Adipose tissue (tissue), 3 donors: ENCODE results near the gene CLCA1. TPM values are rescaled to one million over a fixed set of nuclear protein-coding genes. Genes with fewer than 3 reads are reported as not detected.

Source experiments
- H3K27ac ChIP-seq: one replicate; pipeline ENCODE4 v1.5.1; 2013; ENCODE audit warnings: low read depth, low read length
- WGBS, 3 donors: extraction: QIAGEN DNeasy Blood & Tissue Kit; methylation state at CpG; one replicate each; pipeline ENCODE4 v1.1.7; 2013; 5-methylcytosine and 5-hydroxymethylcytosine counted together
- polyA plus RNA-seq, 3 donors: library from polyadenylated mRNA; stranded (reverse); fragments of 200-250 nt; gene quantifications; one replicate each; pipeline ENCODE4 v1.2.3, GENCODE V29; 2013
- donor health status: healthy with polysubstance abuse.
- donor health status: Bipolar disorder and iron deficiency.
- donor health status: healthy.

Gene CLCA1
- polyA plus RNA-seq, 3 donors: 0.06 to 0.07 TPM; not detected in 1

DNA sequence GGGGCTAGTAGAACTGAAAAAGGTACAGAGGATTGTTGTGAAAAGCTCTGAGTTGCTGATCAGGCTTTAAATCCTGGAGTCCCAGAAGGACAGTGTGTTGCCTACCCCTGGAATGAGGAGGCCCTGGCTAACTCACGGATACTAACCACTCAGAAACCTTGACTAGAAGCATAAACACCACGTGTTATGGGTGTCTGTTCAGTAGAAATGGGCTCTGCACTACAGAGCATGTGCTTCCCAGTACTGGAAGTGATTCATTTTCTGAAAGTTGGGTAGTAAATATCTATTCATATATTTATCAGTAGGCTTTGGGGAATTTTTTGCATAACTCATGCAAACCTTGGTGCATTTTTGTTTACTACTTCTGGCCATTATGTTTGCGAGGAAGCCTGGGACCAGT lies 15.1 kb upstream of the CLCA1 start:
- WGBS, 3 donors: 68 to 91% (median 79%) methylated on average over 3 of the region's 3 CpGs
- H3K27ac ChIP-seq: no peak overlapping the region

DNA sequence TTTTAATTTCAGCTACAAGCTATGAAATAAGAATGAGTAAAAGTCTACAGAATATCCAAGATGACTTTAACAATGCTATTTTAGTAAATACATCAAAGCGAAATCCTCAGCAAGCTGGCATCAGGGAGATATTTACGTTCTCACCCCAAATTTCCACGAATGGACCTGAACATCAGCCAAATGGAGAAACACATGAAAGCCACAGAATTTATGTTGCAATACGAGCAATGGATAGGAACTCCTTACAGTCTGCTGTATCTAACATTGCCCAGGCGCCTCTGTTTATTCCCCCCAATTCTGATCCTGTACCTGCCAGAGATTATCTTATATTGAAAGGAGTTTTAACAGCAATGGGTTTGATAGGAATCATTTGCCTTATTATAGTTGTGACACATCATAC lies 13.7 kb upstream of the CLCA1 start:
- no peak overlapping the region for H3K27ac ChIP-seq
- 59 to 78% (median 70%) methylated on average over 5 of the region's 5 CpGs for WGBS, 3 donors

DNA sequence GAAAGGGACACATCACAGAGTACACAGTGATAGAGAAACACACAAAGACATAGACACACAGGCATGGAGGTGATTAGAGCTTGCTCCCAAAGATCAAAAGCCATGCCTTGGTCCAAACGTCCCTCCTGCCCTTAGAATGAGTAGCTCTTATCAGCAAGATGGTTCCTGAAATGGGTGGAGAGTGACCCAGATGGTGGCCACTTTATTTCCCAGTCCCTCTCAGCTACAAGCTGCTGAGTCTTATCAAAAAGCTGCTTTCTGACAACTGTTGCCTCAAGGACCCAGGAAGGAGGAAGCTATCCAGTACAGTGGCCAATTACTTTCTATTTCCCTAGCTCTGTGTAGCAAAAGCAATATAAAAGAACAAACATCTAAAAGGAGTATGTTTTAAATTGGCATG lies 7.7 kb upstream of the CLCA1 start:
- 15 to 41% (median 31%) methylated on average over 1 of the region's 1 CpG for WGBS, 3 donors
- no peak overlapping the region for H3K27ac ChIP-seq

DNA sequence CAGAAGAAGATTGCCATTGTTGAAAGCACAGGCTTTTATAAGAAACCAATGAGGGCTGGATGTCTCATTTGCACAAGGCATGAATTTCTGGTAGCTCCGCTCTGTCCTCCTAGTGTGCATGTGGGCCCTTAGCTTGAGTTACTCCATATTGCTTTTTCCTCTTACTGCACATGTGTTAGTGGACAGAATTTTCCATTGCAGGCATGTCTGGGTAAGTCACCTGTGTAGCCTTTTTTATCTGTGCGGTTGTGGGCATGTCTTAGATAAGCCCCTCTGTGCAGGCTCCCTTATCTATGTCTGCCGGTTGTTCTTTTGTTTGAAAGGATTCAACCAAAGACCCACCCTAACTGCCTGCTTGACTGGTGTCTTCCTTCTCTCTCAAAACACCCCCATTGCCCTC lies 7.2 kb upstream of the CLCA1 start:
- no peak overlapping the region for H3K27ac ChIP-seq
- WGBS, 3 donors: 68 to 82% (median 82%) methylated on average over 3 of the region's 3 CpGs

DNA sequence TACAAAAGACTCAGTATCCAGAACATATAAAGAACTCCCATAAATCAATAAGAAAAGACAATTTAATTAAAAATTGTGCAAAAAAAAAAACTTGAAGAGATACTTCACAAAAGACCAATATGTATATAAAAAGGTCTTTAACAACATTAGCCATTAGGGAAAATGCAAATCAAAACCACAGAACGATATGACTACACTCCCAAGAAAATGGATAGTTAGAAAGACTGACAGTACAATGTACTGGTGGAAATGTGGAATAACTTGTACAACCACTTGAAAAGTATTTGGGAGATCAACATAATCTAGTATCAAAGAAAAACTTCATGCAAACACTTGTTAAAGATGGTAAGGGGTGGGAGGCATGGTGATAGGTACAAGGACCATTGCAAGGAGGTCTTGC lies 3.9 kb upstream of the CLCA1 start:
- WGBS, 3 donors: 80 to 89% (median 83%) methylated on average over 1 of the region's 1 CpG
- H3K27ac ChIP-seq: no peak overlapping the region

DNA sequence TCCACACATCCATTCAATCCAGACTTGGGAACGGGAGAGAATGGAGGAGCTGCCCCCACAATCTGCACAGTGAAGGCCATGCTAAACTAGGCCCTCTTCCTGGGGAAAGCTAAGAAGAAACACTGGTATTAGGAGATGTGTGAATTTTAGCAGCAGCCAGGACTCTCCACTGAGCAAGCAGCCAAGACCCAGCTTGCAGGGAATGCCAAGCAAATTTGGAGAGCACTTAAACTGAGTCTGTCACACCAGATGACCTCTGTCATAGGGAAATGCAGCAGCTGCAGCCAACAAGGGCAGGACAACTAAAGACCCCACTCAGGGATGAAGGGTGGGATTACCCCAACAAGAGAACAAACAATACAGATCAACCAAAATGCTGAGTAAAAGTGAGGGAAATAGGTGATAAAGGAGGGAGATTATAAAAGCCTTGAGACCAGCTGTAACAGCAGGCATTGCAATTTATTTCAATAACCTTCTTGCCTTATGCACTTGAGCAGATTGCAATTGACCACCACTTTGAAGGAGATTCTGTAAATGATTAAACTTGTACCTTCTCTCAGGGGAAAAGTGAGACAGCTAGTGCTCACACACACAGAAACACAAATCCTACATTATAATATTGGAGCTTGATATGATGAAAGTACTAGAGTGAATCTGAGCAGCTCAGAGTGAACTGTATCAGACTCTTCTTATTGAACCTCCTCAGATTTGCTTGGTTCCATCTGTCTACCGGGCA lies 2.5 kb upstream of the CLCA1 start:
- WGBS, 3 donors: 67 to 83% (median 81%) methylated on average over 2 of the region's 2 CpGs
- H3K27ac ChIP-seq: no peak overlapping the region

DNA sequence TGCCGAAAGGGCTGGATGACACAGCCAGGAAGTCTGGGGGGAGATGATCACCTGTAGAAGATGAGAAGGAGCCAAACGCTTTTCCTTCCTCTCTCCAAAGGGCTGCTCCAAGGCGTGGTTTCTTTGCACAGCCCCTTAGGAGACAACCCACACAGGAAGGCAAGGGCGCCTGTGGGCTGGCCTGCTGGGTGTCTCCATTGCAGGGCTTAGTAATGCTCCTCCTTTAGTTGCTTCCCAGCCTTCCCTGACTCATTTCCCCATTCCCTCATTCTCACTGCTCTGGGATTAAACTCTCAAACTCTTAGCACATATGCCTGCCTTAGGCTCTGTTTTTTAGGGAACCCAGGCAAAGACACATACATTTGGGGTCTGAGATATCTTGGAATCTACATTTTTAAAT lies 1.7 kb upstream of the CLCA1 start:
- WGBS, 3 donors: 55 to 82% (median 58%) methylated on average over 4 of the region's 4 CpGs
- no peak overlapping the region for H3K27ac ChIP-seq

DNA sequence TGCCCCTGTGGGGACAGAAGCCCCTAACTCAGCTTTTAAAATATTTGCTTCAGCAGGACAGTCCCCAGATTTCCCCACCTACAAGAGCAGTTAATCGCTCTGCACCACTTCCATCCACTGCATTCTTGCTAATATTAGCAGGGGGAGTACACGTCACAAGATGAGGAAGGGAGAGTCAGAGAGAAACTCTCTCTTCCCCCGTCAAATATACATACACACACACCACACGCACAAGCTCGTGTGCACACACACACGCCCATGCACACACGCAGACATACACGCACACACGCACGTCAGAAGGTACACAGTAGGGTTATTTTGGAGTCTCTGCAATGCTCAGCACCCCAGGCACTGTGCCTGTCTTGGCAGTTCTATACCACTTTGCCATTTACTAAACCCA lies 2.1 kb downstream of the CLCA1 start:
- H3K27ac ChIP-seq: no peak overlapping the region
- WGBS, 3 donors: 86 to 91% (median 91%) methylated on average over 10 of the region's 10 CpGs

DNA sequence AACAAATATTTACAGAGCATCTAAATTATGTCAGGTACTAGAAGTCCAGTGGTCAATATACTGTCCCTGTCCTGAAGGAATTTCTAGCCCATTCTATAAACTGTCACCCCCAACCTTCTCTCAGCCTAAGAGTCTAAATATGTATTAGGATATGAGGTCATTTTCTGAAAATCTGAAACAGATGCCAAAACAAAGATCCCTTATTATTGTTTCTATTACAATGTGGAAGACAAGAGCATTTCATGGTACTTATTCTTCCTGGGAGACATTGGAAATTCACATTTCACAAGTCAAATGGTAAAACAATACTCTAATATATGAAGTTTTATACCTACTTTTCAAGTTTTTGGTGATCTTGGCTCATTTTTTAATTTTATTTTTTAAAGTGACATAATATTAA lies 2.6 kb downstream of the CLCA1 start:
- no peak overlapping the region for H3K27ac ChIP-seq

DNA sequence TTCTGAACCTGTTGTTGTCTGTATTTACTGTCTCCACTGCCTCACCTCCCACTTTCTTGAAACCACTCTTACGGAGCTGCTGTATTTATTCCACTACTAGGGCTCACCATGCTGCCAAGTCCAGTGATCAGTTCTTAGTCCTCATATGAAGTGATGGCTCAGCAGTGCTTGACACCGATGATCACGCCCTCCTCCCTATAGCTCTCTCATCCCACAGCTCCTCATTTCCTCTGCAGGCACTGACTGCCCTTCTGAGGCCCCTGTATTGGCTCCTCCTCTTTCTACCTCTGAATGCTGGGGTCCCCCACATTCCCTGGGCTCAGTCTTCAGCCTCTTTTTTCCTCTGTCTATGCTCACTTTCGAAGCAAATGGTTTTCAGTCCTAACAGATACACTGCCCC lies 3.4 kb downstream of the CLCA1 start:
- WGBS, 3 donors: 68 to 78% (median 71%) methylated on average over 4 of the region's 4 CpGs
- H3K27ac ChIP-seq: no peak overlapping the region

DNA sequence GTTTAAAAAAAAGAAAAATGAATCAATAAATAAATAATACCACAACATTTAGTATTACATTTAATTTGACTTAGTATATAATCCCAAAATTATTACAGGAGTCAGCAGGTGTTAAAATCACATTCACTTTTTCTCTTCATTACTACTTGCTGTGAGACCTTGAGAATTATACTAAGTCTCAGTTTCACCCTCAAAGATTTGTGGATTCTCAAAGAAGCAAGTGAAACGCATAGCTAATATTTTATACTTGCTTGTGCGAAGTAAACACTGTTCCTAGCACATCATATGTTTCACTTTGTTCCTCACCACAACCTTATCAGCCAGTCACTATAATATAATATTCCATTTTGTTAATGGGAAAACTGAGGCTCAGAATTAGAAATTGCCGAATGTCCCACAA lies 4.0 kb downstream of the CLCA1 start:
- WGBS, 3 donors: 64 to 94% (median 75%) methylated on average over 3 of the region's 3 CpGs
- no peak overlapping the region for H3K27ac ChIP-seq

DNA sequence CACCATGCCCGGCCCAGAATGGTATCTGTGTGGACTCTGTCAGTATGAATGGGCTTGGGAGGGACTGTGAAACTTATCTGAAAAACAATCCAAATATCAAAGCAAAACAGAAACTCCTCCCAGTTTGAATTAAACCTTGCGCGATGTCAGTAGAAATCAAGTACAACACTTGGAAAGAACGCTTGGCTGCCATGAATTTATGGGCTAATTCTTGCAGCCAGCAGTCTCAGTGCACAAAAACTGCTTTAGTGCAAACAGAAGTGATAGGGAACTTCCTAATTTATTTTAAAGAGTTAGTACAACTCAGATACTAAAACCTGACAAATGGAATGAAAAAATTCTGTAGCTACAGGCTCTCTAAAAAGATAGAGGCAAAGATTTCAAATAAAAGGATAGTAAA lies 8.5 kb downstream of the CLCA1 start:
- 53 to 78% (median 63%) methylated on average over 4 of the region's 4 CpGs for WGBS, 3 donors

DNA sequence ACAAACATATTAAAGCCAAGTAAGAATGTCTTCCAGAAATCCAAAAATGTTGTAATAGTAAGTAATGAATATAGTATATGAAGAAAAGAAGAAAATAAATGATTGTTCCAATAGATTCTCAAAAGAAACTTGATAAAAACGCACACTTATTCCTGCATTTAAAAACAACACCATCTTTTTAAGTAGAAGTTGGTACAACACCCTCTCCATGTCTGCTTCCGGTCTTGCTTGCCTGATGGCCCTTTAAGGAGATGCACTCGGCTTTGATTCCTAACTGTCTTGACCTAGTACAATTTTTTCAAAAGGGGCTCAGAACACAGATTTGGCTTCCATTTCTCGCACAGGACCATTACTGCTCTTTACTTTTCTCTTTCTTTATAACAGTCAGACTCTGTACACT lies 9.0 kb downstream of the CLCA1 start:
- H3K27ac ChIP-seq: no peak overlapping the region

More for the DNA sequence above, 8.5 kb downstream of the CLCA1 start:
- no peak overlapping the region for H3K27ac ChIP-seq

DNA sequence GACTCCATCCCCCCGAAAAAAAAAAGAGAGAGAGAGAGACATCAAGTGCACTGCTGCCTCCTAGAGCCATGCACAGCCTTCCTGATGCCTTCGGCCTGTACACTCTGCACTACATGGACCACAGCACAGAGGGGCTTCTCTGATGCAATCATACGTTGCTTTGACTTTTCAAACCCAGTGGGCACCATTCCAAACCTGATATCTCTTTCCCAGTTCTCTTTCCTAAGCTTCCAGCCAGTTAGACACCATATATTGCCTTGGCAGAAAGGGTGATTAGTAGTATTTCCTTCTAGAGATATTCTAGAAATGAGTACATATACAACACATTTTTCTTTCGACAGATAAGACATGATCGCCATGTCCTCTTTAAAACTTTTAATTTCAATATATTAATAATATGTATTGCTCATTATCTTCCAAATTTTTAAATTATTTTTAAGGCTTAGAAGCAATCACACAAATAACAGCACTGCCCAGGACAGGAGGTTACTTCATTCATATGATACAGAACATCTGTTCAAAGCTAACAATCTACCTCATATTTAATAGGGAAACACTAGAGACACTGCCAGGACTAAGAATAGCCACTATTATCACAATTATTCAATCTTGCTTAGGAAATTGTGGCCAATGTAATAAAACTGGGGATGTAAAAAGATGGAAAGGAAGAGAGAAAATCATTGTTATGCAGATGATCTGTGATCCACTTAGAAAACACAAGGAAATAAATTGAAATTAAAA lies 9.9 kb downstream of the CLCA1 start:
- no peak overlapping the region for H3K27ac ChIP-seq
- 55 to 77% (median 72%) methylated on average over 5 of the region's 5 CpGs for WGBS, 3 donors

More for the DNA sequence above, 9.0 kb downstream of the CLCA1 start:
- WGBS, 3 donors: 63 to 74% (median 68%) methylated on average over 4 of the region's 4 CpGs

DNA sequence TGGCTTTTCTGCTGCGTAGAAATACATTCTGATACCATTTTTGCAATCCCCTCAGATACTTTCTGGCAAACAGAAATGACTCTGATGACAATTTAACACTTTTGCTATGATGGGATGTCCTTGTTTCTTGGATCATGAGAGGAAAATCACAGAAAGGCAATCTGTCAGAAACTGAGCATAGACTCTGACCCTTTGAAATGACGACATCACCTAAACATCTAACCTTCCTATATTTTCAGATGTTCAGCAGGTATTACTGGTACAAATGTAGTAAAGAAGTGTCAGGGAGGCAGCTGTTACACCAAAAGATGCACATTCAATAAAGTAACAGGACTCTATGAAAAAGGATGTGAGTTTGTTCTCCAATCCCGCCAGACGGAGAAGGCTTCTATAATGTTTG lies 13.2 kb downstream of the CLCA1 start:
- H3K27ac ChIP-seq: no peak overlapping the region
- 71 to 93% (median 89%) methylated on average over 4 of the region's 4 CpGs for WGBS, 3 donors

DNA sequence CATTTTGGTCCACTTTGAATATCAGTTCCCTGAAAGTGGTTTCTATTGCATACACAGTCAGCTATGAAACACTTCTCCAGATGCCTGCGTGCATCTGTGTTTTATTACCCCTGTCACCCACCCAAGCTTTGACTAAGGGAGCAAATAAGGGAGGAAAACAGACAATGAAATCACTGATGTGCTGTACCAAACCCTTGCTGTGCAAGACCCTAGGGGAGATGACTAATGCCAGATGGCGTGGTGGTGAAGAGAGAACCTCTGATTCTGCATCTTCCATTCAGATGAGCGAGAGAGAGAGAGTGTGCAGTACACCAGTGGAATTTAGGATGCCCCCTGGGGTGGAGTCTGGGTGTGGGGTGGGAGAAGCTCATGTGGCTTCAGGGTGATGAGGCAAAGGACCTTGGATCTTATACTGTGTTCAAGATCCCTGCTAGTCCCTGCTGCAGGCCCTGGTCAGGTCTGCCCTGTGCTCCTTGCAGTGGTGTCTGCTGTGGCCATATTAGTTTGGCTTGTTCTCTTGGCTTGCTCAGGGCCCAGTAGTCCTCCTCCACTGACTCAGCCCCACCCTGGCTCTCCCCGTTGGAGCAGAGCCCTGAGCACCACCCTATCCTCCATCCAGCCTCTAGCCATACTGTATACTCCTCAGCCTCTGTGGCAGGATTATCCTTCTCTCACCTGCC lies 18.5 kb downstream of the CLCA1 start:
- 60 to 73% (median 71%) methylated on average over 4 of the region's 4 CpGs for WGBS, 3 donors

DNA sequence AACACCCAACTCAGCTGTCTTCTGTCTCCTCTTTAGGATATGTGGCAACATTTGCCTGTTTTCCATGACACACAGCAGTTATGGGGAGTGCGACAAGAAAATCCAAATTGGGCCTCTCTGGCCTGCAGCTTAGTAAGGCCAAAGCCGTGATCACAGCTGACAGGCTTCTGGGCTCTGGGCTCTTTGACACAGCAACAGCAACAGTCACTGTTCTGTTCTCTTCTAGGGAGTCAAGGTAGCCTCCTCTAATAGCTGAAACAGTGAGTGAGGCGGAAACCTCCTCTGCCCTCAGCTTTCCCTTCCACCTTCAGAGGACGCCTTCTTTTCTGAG lies 19.0 kb downstream of the CLCA1 start:
- H3K27ac ChIP-seq: no peak overlapping the region
- 81 to 87% (median 81%) methylated on average over 4 of the region's 4 CpGs for WGBS, 3 donors

More for the DNA sequence above, 18.5 kb downstream of the CLCA1 start:
- no peak overlapping the region for H3K27ac ChIP-seq

DNA sequence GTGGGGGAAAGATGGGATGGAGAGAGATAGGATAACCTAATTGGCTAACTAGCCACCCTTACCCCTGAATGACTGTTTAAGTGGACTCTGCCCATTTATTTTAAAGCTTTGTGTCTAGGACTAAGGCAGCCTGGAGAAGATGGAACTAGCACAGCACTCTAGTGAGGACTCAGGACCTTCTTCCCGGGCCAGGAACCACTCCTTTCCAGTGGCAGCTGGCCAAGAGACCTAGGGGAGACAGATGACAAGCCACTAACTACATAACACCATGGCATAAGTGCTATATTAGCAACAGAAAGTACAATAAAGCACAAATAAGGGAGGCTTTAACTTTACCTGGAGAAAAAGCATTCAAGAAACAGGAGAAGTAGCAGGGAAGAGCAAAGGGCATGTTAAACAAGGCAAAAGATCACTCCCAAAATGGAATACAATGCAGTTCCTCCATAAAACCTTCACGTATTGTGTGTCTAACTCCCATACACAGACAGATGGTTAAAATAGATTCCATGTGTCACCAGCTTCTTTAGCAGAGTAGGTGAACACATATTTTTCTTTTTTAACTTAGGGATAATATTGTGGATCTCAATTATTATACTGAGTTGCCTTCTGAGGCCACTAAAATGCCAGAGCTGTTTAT lies 20.6 kb downstream of the CLCA1 start:
- no peak overlapping the region for H3K27ac ChIP-seq
- 55 to 72% (median 63%) methylated on average over 2 of the region's 2 CpGs for WGBS, 3 donors
